Measurements from ENCODE around the gene PDZRN3. TPM values are rescaled to one million over a fixed set of nuclear protein-coding genes. Genes with fewer than 3 reads are reported as not detected.
A peak's percentile ranks its signal among the peaks of the same experiment; 100 is the strongest.

PDZRN3 gene
- total RNA-seq, 1 experiment from 2014 or later, result 5.9 TPM

DNA sequence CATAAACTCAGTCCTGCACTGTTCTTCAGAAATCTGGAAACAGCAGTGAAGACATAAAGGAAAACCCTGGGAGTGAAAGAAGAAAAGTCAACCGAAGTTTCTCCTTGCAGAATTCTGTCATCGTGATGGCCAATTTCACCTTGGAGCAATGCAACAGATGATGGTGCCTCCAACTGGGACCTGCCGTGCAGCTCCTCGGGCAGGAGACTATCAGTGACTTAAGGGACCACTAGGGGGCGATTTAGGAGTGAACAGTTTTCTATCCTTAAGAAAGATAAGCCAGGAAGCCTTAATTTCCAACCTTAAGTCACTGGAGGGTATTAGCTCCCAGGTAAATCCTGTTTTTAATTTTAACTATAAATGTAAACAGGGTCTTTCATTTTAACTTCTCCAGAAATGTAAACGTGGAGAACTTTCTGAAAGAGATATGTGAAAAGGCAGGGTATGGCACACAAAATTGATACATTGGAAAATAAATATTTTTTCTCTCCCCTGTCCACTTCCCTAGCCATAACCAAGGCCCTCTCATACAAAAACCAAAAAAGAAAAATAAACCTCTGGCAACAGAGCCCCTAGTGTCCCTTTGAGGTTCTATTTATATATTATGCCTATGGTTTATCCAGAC lies 116.3 kb downstream of the PDZRN3 start:
- H3K4me1 Mint-ChIP-seq, result peaks cover 47% of the 10 kb centered on the region in 2 experiments
- peaks cover 33% of the 10 kb centered on the region for H3K27me3 Mint-ChIP-seq (ENCODE audit: low read depth)
- Histone ChIP-seq H3K4me1 (ENCODE audit: insufficient read depth, low read length) (no peaks in the 10 kb centered on the region; the same call in 1 of the 2 replicates), H3K23me2 (ENCODE audit: insufficient read length, low read depth, low read length, poor library complexity, severe bottlenecking) (no peaks in the 10 kb centered on the region), H3K23ac (ENCODE audit: insufficient read length, low read depth, low read length) (no peak overlapping the region), H3K27me3 (ENCODE audit: insufficient read depth, low read length) (no peaks in the 10 kb centered on the region), H3K18ac (ENCODE audit: insufficient read length, low read depth, low read length) (no peak overlapping the region), H3K4me2 (ENCODE audit: insufficient read depth, insufficient read length, low read length) (no peak overlapping the region), H3K9me3 (ENCODE audit: control insufficient read depth, low read depth, low read length) (no peaks in the 10 kb centered on the region), H3K9ac (ENCODE audit: extremely low read depth, insufficient read length, low read length) (no peak overlapping the region), H3K14ac (ENCODE audit: insufficient read depth, low read length) (no peak overlapping the region), H2BK15ac (ENCODE audit: low read depth, low read length) (no peak overlapping the region), H4K8ac (replicated peaks; ENCODE audit: insufficient read length, low read depth, low read length) (no peak overlapping the region), H2AK5ac (ENCODE audit: insufficient read length, low read length) (no peak overlapping the region), H2BK5ac (ENCODE audit: insufficient read length, low read length) (no peak overlapping the region), H2BK12ac (ENCODE audit: insufficient read length, low read depth, low read length) (no peak overlapping the region), H3T11ph (ENCODE audit: low read length) (no peak overlapping the region), H3K79me1 (ENCODE audit: insufficient read depth, low read depth, low read length, poor library complexity, severe bottlenecking) (no peaks in the 10 kb centered on the region), H4K91ac (ENCODE audit: insufficient read length, low read depth, low read length) (no peak overlapping the region), H3K56ac (ENCODE audit: insufficient read length, low read depth, low read length) (no peak overlapping the region), H2BK120ac (ENCODE audit: low read depth, low read length, poor library complexity, severe bottlenecking) (no peak overlapping the region), H3K79me2 (ENCODE audit: insufficient read depth, low read length) (no peaks in the 10 kb centered on the region), H2AFZ (ENCODE audit: low read length) (no peak overlapping the region), H2BK20ac (ENCODE audit: low read depth, low read length, poor library complexity, severe bottlenecking) (no peak overlapping the region), H3K4ac (ENCODE audit: low read depth, low read length) (no peak overlapping the region), H4K20me1 (ENCODE audit: control insufficient read depth, insufficient read depth, insufficient read length) (no peaks in the 10 kb centered on the region), H4K5ac (ENCODE audit: insufficient read length, low read depth, low read length) (no peak overlapping the region), H3K27ac (ENCODE audit: insufficient read length, low read depth, low read length) (no peak overlapping the region)
- H3K4me3 Mint-ChIP-seq, result no peak overlapping the region
- no peaks in the 10 kb centered on the region for H3K9me3 Mint-ChIP-seq
- DNase-seq, result peak; percentile 64
- no peaks in the 10 kb centered on the region for H3K36me3 Mint-ChIP-seq (ENCODE audit: insufficient read depth in 1 of 3, low read depth in 3 of 3)
- no CpG with 5 or more reads among the region's 6 CpGs for WGBS (ENCODE audit: extremely low coverage, insufficient read length, low lambda C conversion rate)
- H3K27ac Mint-ChIP-seq, result no peak overlapping the region
- TF ChIP-seq, protein P1, sequence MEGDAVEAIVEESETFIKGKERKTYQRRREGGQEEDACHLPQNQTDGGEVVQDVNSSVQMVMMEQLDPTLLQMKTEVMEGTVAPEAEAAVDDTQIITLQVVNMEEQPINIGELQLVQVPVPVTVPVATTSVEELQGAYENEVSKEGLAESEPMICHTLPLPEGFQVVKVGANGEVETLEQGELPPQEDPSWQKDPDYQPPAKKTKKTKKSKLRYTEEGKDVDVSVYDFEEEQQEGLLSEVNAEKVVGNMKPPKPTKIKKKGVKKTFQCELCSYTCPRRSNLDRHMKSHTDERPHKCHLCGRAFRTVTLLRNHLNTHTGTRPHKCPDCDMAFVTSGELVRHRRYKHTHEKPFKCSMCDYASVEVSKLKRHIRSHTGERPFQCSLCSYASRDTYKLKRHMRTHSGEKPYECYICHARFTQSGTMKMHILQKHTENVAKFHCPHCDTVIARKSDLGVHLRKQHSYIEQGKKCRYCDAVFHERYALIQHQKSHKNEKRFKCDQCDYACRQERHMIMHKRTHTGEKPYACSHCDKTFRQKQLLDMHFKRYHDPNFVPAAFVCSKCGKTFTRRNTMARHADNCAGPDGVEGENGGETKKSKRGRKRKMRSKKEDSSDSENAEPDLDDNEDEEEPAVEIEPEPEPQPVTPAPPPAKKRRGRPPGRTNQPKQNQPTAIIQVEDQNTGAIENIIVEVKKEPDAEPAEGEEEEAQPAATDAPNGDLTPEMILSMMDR (conservative IDR thresholded peaks at IDR 0.05), result peak; percentile 83

Data from H9 (cell line).